HG03575 (cell line): ENCODE data around the gene AOC1.

Experiments
- ATAC-seq: cut with Tn5 transposase; IDR thresholded peaks from one replicate; pipeline ENCODE4 v1.9.1; 2021; ENCODE audit not compliant: unreplicated experiment, insufficient number of reproducible peaks, low FRiP score; ENCODE audit errors: extremely low read depth

AOC1 gene

DNA sequence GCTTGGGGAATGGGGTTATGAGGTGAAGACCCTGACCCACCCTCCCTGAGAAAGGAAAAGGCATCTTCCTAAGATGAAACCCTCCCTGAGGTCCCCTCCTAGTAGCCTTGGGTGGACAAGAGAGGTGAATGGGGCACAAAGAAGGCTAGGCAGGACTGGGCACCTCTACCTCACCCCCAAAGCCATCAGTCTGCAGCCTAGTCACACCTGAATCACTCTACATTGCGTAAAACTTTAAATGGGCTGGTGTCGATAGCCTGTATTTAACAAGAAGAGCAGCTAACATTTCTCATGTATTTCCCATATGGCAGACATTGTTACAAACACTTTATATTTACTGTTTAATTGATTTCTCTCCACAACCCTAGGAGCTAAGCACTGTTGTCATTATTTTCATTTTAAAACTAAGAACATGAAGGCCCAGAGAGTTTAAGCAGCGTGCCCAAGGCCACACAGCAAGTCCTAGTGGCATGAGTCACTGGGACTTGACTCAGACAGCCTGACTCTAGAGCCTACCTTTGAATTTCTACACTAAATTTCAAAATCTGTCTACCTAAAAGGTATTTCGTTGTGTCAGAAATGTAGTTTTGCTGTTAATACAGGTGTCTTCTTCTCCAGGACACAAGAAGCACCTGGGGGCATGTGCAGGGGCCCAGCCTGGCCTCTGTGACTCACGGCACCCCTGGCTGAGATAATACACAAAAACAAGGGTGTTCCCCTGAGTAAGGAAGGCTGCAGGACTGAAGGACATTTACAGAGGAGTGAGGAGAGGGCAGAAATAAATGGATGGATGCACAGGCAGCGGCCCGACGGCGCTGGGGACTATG is 3.4 kb downstream of the AOC1 start:
- no peak for ATAC-seq

DNA sequence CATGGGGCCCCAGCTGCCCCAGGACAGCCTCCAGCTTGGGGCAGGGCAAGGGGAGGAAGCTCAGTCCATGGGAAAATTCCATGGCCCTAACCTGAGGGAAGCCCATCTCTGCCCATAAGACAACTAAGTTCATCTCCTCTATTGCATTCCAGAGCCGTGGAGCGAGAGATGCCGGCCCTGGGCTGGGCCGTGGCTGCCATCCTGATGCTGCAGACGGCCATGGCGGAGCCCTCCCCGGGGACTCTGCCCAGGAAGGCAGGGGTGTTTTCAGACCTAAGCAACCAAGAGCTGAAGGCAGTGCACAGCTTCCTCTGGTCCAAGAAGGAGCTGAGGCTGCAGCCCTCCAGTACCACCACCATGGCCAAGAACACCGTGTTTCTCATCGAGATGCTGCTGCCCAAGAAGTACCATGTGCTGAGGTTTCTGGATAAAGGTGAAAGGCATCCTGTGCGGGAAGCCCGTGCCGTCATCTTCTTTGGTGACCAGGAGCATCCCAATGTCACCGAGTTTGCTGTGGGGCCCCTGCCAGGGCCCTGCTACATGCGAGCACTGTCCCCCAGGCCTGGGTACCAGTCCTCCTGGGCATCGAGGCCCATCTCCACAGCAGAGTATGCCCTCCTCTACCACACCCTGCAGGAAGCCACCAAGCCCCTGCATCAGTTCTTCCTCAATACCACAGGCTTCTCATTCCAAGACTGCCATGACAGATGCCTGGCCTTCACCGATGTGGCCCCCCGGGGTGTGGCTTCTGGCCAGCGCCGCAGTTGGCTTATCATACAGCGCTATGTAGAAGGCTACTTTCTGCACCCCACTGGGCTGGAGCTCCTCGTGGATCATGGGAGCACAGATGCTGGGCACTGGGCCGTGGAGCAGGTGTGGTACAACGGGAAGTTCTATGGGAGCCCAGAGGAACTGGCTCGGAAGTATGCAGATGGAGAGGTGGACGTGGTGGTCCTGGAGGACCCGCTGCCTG is 4.3 kb downstream of the AOC1 start:
- no peak for ATAC-seq

DNA sequence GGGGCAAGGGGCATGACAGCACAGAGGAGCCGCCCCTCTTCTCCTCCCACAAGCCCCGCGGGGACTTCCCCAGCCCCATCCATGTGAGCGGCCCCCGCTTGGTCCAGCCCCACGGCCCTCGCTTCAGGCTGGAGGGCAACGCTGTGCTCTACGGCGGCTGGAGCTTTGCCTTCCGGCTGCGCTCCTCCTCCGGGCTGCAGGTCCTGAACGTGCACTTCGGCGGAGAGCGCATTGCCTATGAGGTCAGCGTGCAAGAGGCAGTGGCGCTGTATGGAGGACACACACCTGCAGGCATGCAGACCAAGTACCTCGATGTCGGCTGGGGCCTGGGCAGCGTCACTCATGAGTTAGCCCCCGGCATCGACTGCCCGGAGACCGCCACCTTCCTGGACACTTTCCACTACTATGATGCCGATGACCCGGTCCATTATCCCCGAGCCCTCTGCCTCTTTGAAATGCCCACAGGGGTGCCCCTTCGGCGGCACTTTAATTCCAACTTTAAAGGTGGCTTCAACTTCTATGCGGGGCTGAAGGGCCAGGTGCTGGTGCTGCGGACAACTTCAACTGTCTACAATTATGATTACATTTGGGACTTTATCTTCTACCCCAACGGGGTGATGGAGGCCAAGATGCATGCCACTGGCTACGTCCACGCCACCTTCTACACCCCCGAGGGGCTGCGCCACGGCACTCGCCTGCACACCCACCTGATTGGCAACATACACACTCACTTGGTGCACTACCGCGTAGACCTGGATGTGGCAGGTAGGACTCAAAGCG is 5.1 kb downstream of the AOC1 start:
- no peak for ATAC-seq

DNA sequence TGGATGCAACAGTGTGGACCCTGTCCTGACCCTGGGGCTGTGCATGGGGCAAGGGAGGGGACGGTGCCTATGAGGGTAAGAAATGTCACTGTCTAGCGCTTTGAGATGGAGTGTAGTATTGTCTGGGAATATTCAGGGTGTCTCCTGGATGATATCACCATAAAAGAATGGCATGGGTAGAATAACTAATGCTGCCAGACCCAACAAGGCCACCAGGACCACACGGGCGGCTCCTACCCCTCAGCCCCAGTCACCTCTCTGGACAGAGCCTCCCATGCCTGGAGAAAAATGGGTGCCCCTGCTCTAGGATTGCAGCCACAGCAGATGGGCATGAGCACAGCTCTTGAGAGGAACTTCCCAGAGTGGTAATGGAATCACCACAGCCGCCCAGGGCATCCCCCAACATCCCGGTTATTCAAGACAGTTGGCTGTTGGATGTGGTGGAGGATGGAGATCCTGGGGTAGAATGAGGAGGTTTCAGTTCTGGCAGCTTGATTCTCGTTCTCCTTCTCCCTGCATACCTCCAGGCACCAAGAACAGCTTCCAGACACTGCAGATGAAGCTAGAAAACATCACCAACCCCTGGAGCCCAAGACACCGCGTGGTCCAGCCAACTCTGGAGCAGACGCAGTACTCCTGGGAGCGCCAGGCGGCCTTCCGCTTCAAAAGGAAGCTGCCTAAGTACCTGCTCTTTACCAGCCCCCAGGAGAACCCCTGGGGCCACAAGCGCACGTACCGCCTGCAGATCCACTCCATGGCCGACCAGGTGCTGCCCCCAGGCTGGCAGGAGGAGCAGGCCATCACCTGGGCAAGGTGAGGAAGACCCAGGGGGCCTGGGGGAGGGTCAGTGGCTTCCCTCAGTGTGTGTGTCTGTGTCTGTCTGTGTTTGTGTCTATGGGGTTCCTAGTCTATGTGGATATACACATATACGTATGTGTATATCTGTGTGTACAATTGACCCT is 6.2 kb downstream of the AOC1 start:
- ATAC-seq = no peak

DNA sequence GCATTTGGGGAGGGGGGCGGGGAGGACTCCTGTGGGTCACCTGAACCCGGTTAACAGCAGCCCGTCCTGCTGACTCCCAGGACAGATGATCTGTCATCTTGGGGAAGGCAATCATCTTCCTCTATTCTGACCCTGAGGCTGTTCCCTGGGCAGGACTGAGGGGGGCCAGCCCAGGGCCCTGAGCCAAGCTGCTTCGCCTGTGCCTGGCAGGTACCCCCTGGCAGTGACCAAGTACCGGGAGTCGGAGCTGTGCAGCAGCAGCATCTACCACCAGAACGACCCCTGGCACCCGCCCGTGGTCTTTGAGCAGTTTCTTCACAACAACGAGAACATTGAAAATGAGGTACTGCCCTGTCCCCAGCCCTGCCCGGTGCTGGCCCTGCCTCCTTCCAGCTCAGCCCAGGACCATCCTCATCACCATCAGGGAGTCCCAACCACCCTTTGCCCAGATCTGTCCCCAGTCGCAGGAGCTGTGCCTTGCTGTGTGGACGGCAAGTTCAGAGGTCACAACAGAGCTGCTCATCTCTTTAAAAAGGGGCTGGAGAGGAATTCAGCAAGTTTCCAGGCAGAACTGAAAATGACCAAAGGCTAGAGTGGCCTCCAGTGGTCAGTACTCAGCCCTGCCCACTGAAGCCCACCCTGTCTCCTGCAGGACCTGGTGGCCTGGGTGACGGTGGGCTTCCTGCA is 8.1 kb downstream of the AOC1 start:
- no peak for ATAC-seq

DNA sequence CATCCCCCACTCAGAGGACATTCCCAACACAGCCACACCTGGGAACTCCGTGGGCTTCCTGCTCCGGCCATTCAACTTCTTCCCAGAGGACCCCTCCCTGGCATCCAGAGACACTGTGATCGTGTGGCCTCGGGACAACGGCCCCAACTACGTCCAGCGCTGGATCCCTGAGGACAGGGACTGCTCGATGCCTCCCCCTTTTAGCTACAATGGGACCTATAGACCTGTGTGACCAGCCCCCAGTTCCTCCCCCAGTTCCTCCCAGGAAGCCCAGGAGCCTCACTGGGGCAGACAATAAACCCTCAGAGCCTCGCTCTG is 8.6 kb downstream of the AOC1 start:
- no peak for ATAC-seq

DNA sequence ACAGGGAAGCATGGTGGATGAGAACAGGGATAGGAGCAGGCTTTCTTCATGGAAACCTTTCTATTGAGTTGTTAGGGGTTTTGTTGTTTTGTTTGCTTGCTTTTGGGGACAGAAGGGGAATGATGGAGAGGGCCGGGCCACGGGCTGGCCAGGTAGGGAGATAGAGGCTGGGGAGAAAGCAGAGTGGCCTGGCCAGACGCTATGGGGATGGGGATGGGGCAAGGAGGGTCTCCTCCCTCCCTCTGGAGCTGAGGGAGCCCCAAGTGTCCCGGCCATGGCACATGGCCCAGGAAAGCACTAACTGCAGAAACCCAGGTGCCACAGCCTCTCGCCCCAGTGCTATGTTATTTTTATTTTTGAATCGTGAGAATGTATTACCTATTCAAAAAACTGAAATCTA is 10.0 kb downstream of the AOC1 start:
- no peak for ATAC-seq

DNA sequence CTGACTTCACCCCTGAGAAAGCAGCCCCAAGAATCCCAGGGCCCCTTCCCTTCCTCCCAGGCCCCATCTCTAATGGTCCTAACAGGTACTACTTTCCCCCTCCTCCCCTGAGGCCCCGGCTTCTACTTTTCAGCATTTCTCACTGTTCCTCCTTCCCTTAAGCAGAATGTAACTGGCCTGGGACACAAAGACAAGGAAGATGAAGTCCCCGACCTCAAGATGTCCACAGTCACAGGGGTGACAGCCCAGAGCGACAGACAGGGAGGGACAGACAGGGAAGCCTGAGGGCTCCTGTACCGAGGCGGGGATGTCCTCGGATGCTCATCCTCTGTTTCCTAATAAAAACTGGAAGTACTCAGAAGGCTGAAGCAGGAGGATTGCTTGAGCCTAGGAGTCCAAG is 11.6 kb downstream of the AOC1 start:
- no peak for ATAC-seq

DNA sequence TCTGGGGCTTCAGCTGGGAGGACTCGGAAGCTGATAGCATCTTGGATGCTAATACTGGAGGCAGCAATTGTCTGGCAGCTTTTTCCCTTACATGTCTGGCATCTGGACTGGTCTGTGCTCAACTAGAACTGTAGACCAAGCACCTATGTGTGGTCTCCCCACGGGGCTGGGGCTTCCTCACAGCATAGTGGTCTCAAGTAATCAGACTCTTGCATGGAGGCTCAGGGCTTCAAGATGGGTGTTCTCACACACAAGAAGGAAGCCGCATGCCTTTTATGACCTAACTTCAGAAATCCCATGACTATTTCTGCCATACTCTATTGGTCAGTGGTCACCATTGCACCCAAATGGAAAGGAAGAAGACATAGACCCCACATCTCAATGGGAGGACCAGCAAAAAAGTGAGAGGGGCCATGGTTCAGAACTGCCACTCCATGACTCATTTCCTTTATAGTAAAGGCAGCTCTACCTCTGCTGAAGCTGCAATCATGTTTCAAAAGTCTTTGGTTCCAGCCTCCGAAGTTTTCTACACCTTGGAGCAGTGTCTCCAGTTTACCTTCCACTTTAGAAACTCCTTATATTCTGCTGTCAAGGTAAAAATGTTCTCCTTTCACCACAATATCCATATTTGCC is 14.7 kb downstream of the AOC1 start:
- ATAC-seq = no peak

DNA sequence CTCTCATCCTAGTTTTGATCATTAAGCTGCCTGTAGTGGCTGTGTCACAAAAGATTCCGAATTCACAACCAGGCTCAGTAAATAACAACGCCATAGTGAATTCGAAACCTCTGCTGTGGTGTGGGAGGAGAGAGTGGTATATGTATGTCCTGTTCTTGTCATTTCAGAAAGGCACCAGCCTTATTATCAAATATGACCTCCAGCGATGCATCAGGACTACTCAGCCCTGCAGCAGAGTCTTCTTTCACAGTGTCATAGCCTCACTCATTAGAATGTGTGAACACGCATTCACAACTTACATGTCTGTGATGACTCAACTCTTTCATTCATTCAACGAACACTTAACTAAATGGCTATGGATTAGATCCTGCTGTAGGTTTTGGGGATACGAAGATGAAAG is 15.3 kb downstream of the AOC1 start:
- no peak for ATAC-seq

DNA sequence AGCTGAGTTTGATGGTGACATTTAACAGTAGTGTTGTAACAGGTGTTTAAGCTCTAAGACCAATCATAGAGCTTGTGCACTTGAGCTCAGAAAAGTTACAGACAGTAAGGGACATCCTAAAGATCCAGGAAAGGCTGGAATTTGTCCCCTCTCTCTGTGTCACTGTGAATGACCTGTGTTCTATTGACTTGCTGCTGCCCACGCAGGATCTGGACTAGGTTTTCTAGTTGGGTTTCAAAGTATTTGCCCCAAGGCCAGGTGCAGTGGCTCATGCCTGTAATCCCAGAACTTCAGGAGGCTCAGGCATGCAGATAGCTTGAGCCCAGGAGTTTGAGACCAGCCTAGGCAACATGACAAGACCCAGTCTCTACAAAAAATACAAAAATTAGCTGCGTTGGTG is 17.1 kb downstream of the AOC1 start:
- ATAC-seq = no peak

DNA sequence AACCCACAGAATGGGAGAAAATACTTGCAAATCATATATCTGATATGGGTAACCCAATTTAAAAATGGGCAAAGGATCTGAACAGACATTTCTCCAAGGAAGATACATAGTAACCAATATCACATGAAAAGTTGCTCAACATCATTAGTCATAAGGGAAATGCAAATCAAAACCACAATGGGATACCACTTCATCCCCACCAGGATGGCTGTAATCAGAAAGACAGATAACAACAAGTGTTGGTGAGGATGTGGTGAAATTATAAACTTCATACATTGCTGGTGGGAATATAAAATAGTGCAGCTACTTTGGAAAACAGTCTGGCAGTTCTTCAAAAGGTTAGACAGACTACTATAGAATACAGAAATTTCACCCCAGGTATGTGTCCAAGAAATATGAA is 19.3 kb downstream of the AOC1 start:
- ATAC-seq = no peak

DNA sequence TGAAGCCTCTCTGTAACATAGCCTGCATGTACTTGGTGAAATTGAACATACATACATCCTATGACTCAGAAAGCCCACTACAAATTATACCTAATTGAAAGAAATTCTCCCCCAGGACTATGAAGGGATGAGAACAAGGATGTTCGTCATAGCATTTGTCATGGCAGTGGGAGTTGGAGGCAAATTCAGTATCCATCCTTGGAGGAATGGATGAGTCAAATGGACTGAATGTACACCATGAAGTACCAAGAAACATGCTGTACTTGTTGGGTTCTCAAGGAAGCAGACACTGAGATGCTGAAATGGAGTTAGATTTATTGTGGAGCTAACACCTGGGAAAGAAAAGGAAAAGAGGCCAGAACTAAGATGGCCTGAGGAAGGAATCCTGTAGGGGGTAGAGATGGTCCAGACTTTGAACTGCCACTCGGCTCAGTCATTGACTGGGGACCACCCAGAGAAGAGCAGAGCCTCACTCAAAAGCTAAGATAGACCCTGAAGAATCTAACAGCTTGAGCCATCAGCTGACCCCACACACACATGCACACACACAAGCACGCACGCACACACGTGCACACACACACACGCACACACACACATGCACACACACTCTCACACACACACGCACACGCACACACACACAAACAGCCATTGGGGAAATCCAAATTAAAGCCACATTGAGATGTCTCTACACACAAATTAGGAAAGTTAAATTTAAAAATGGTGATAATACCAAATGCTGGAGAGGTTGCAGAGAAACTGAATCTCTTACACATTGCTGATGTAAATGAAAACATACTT is 22.3 kb downstream of the AOC1 start:
- ATAC-seq = no peak

DNA sequence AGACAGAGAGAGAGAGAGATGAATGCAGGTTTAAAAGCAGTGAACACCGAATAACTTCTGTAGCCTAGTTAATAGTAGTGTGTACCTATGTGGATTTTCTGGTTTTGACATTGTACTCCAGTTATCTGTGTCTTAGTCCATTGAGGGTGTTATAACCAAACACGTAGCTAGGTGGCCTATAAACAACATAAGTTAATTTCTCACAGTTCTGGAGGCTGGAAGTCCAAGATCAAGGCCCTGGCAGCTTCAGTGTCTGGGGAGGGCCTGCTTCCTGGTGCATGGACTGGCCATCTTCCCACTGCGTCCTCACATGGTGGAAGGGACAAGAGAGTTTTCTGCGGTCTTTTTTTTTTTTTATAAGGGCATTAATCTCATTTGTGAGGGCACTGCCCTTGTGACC is 23.5 kb downstream of the AOC1 start:
- no peak for ATAC-seq

DNA sequence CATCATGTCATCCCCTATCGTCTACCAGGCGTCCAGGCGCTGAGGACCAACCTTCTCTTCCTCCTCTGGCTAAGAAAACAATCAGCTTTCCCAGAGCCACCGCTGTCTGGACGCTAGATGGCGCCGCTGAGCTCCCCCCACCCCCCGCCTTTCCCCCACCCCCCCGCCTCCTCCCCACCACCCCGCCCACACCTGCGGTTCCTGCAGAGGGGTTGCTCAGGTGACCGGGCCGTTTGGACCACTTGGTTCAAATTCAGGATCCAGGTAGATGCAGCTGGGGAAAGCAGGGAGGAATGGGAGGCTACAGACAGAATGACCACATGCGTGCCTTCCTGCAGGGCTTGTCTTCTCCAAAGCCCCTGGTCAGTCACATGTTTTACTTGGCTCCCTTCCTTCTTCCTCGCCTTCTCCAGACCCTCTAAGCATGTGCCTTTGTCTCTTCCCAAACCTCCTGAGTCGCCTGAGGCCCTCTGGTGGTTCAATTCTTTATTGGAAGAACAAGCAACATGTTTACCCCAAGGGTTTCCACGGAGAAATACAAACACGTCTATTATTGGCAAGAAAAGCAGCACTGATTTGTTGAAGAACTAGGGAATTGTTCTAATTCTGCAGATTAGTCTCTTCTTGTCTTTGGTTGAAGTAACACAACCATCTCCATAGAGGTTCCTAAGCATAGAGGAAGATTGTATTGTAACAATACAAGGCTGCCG is 24.7 kb downstream of the AOC1 start:
- ATAC-seq = no peak

DNA sequence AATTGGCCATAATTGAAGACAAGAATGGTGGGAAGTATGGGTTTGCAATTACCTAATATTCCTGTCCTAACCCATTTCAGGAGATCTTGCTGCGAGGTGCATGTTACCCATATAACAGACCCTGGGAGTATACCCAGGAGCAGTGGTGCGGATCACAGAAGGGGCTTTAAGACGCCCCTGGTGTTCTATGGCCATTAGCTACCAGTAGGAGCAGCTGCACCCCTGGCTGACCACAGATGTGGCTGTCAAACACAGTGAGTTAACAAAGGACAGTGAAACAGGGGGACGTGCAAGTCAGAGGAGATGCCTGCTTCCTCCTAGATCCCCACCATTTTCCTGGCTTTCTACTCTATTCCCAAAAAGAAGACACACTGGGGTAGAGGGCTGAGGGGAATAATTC is 25.2 kb downstream of the AOC1 start:
- no peak for ATAC-seq
